HepG2 (cell line): ENCODE data around the gene RIMBP2. TPM values are rescaled to one million over a fixed set of nuclear protein-coding genes. Genes with fewer than 3 reads are reported as not detected.

Source experiments
- ATAC-seq: fragments of 200-7000 bp; cut with Tn5 transposase; 3 replicates; pipeline ENCODE4 v1.9.1; 2020; ENCODE audit warnings: mild to moderate bottlenecking, moderate library complexity
- BruUV-seq: library from RNA; stranded (reverse); fragments of 400-500 nt; replicated peaks from 2 replicates; lab custom pipeline; 2021; lab: Mats Ljungman, UMichigan
- CTCF ChIA-PET: fragments of 300-600 bp; formaldehyde crosslinking; extraction: SDS; loops from one replicate; lab custom pipeline; 2021; ENCODE audit warnings: low total read pairs, inconsistent platforms, low intra/inter-chr PET ratio; lab: Yijun Ruan, JAX
- POLR2A ChIA-PET: fragments of 350-600 bp; sonication (Branson Sonifier 250); formaldehyde crosslinking; loops from one replicate; lab custom pipeline; 2020; ENCODE audit warnings: antibody characterized with exemption, inconsistent platforms; lab: Yijun Ruan, JAX
- DNase-seq: peaks from one replicate; pipeline ENCODE4 v3.0.0-alpha.2; 2015; ENCODE audit warnings: low spot score
- FAIRE-seq: peaks from 3 replicates; lab custom pipeline; 2011; peaks lifted over from hg19 to GRCh38; lab: Jason Lieb, UNC
- H2AFZ ChIP-seq: one replicate; pipeline ENCODE4 v1.6.1; 2011; ENCODE audit warnings: low read length, inconsistent platforms
- H3K27ac ChIP-seq: fragments of 300-600 bp; 3 replicates; pipeline ENCODE4 v1.8.0; 2011; ENCODE audit warnings: mixed run types, mild to moderate bottlenecking, mixed read lengths, low read length, inconsistent platforms; ENCODE audit not compliant: insufficient read depth; ENCODE audit errors: extremely low read length
- H3K27me3 ChIP-seq, 2 experiments: fragments of 200-600 bp in 1 of 2; 2 replicates in 1 of 2; 3 replicates in 1 of 2; pipeline versions ENCODE4 v1.6.0 to v1.8.0; 2011; ENCODE audit warnings: low read length in 2 of 2, mild to moderate bottlenecking in 2 of 2, moderate library complexity in 2 of 2, inconsistent platforms in 1 of 2; ENCODE audit not compliant: insufficient read depth in 2 of 2, control insufficient read depth in 1 of 2
- H3K36me3 ChIP-seq, 2 experiments: fragments of 200-600 bp in 1 of 2; replicated peaks in 1 of 2; 2 replicates in 1 of 2; 3 replicates in 1 of 2; pipeline versions ENCODE4 v1.5.1 to v1.8.0; 2011; ENCODE audit warnings: low read length in 2 of 2, inconsistent platforms in 1 of 2; ENCODE audit not compliant: insufficient read depth in 2 of 2, control insufficient read depth in 1 of 2
- H3K4me1 ChIP-seq: 2 replicates; pipeline ENCODE4 v1.5.1; 2012; ENCODE audit warnings: low read length, inconsistent platforms; ENCODE audit not compliant: insufficient read depth
- H3K4me2 ChIP-seq: 2 replicates; pipeline ENCODE4 v1.6.0; 2011; ENCODE audit warnings: low read depth, low read length, inconsistent platforms
- H3K4me3 ChIP-seq, 3 experiments: fragments of 200-600 bp in 1 of 3; sonication (generic), shearing (Covaris generic) in 1 of 3; replicated peaks in 1 of 3; 2 replicates each; pipeline ENCODE4 v1.5.1; 2011 to 2016; ENCODE audit warnings: low read length in 3 of 3, inconsistent platforms in 2 of 3, low read depth in 2 of 3, mild to moderate bottlenecking in 2 of 3, control low read depth in 1 of 3, mixed read lengths in 1 of 3; ENCODE audit not compliant: insufficient read depth in 1 of 3
- H3K79me2 ChIP-seq: one replicate; pipeline ENCODE4 v1.6.1; 2011; ENCODE audit warnings: low read length, inconsistent platforms; ENCODE audit not compliant: insufficient read depth
- H3K9ac ChIP-seq: 2 replicates; pipeline ENCODE4 v1.6.0; 2011; ENCODE audit warnings: mild to moderate bottlenecking, low read depth, low read length, inconsistent platforms; ENCODE audit not compliant: insufficient read depth
- H3K9me3 ChIP-seq: 2 replicates; pipeline ENCODE4 v1.5.1; 2012; ENCODE audit warnings: mild to moderate bottlenecking, low read length
- H4K20me1 ChIP-seq: 2 replicates; pipeline ENCODE4 v1.6.0; 2011; ENCODE audit warnings: inconsistent platforms, mild to moderate bottlenecking, low read length, moderate library complexity; ENCODE audit not compliant: insufficient read depth
- AGO2 ChIP-seq: fragments of 200-400 bp; formaldehyde crosslinking; optimal IDR thresholded peaks from 2 replicates; pipeline ENCODE3; 2017; ENCODE audit warnings: mild to moderate bottlenecking, low read depth, low read length, moderate library complexity
- FOXK1 ChIP-seq: sonication (generic); formaldehyde crosslinking; IDR thresholded peaks from 2 replicates; pipeline ENCODE4 v1.4.0; 2020; ENCODE audit warnings: low read depth, missing genetic modification reagents, borderline replicate concordance
- FOXO1 ChIP-seq: sonication (generic); formaldehyde crosslinking; IDR thresholded peaks from 2 replicates; pipeline ENCODE4 v1.4.0; 2020; ENCODE audit warnings: missing genetic modification reagents
- HDAC1 ChIP-seq: sonication (generic); formaldehyde crosslinking; IDR thresholded peaks from 2 replicates; pipeline ENCODE4 v1.5.1; 2020; ENCODE audit warnings: mild to moderate bottlenecking, missing genetic modification reagents
- HOXD1 ChIP-seq: sonication (generic); formaldehyde crosslinking; IDR thresholded peaks from 2 replicates; pipeline ENCODE4 v1.5.0; 2020; ENCODE audit warnings: missing genetic modification reagents
- NFIB ChIP-seq: sonication (generic); formaldehyde crosslinking; IDR thresholded peaks from 2 replicates; pipeline ENCODE4 v1.9.0; 2021; ENCODE audit warnings: missing genetic modification reagents, mild to moderate bottlenecking, borderline replicate concordance
- PRPF4 ChIP-seq: fragments of 200-400 bp; formaldehyde crosslinking; IDR thresholded peaks from 2 replicates; pipeline ENCODE4 v1.6.1; 2016; ENCODE audit warnings: low read length, low read depth; ENCODE audit not compliant: poor library complexity, severe bottlenecking
- SIX4 ChIP-seq: sonication (generic); formaldehyde crosslinking; IDR thresholded peaks from 2 replicates; pipeline ENCODE4 v1.4.0; 2020; ENCODE audit warnings: missing genetic modification reagents
- SRY ChIP-seq: sonication (generic); formaldehyde crosslinking; IDR thresholded peaks from 2 replicates; pipeline ENCODE4 v1.8.0; 2022; ENCODE audit warnings: mild to moderate bottlenecking, missing genetic modification reagents
- THAP11 ChIP-seq: IDR thresholded peaks from 2 replicates; pipeline ENCODE4 v1.6.1; 2016; ENCODE audit warnings: missing biosample characterization, missing genetic modification reagents
- ZEB1 ChIP-seq: IDR thresholded peaks from 2 replicates; pipeline ENCODE4 v1.6.1; 2012; ENCODE audit warnings: mild to moderate bottlenecking, low read depth, inconsistent platforms; ENCODE audit not compliant: insufficient replicate concordance
- ZNF230 ChIP-seq: sonication (generic); formaldehyde crosslinking; IDR thresholded peaks from 2 replicates; pipeline ENCODE4 v1.4.0; 2020; ENCODE audit warnings: mild to moderate bottlenecking, missing genetic modification reagents
- ZNF430 ChIP-seq: sonication (generic); formaldehyde crosslinking; IDR thresholded peaks from 2 replicates; pipeline ENCODE4 v1.9.0; 2021; ENCODE audit warnings: mild to moderate bottlenecking, missing genetic modification reagents
- ZNF468 ChIP-seq: sonication (generic); formaldehyde crosslinking; IDR thresholded peaks from 2 replicates; pipeline ENCODE4 v1.8.0; 2022; ENCODE audit warnings: mild to moderate bottlenecking, moderate library complexity, missing genetic modification reagents
- ZNF670 ChIP-seq: sonication (generic); formaldehyde crosslinking; IDR thresholded peaks from 2 replicates; pipeline ENCODE4 v1.8.0; 2022; ENCODE audit warnings: mild to moderate bottlenecking, missing genetic modification reagents, borderline replicate concordance
- WGBS: methylation state at CpG from one replicate; pipeline ENCODE4 v1.1.6; 2017; ENCODE audit warnings: low lambda C conversion rate; 5-methylcytosine and 5-hydroxymethylcytosine counted together
- in situ Hi-C: cut with HindIII; loops from 2 replicates; pipeline ENCODE4 v1.10.0; 2017; ENCODE audit warnings: low pct_unique_long_range_greater_than_20kb; ENCODE audit not compliant: extremely low pct_ligation_motif_present
- intact Hi-C: fragments of 100-400 bp; cut with micrococcal nuclease; formaldehyde crosslinking; loops from one replicate; pipeline ENCODE4 v1.10.0; 2022; ENCODE audit not compliant: unreplicated experiment
- polyA plus RNA-seq, 8 experiments: library from polyadenylated mRNA; depleted of rRNA in 3 of 8; stranded (reverse) in 7 of 8; unstranded in 1 of 8; fragments of >200 nt; fragmentation: Illumina TruSeq in 4 of 8; extraction: Trizol in 4 of 8; gene quantifications; 2 replicates each; pipeline versions ENCODE4 v1.2.1 to v1.2.3, GENCODE V29; 2011 to 2016; ENCODE audit warnings: low read depth in 4 of 8, missing spikeins in 1 of 8, mixed read lengths in 1 of 8; ENCODE audit not compliant: insufficient read depth in 1 of 8
- total RNA-seq, 5 experiments: library from RNA; depleted of rRNA; stranded (reverse); fragments of >200 nt; fragmentation: Illumina TruSeq; extraction: Trizol; gene quantifications; 2 replicates each; pipeline ENCODE4 v1.2.3, GENCODE V29; 2016; ENCODE audit warnings: low read depth in 1 of 5
- TF ChIP-seq, protein P1 (sequence below): sonication (generic); formaldehyde crosslinking; IDR thresholded peaks from 2 replicates; pipeline ENCODE4 v1.4.0; 2020; ENCODE audit warnings: missing genetic modification reagents, mild to moderate bottlenecking, borderline replicate concordance
- TF ChIP-seq, protein P2 (sequence below): sonication (generic); formaldehyde crosslinking; IDR thresholded peaks from 2 replicates; pipeline ENCODE4 v1.8.0; 2022; ENCODE audit warnings: low read depth, missing genetic modification reagents
- TF ChIP-seq, protein P3 (sequence below): sonication (generic); formaldehyde crosslinking; IDR thresholded peaks from 2 replicates; pipeline ENCODE4 v1.8.0; 2023; ENCODE audit warnings: mild to moderate bottlenecking, missing genetic modification reagents

RIMBP2 gene
- total and polyA plus RNA-seq, 2 of the 13 experiments (the other 11 are each of a cell fraction or from before 2014, with no cell fraction given), result 0.03 TPM; not detected in 1

DNA sequence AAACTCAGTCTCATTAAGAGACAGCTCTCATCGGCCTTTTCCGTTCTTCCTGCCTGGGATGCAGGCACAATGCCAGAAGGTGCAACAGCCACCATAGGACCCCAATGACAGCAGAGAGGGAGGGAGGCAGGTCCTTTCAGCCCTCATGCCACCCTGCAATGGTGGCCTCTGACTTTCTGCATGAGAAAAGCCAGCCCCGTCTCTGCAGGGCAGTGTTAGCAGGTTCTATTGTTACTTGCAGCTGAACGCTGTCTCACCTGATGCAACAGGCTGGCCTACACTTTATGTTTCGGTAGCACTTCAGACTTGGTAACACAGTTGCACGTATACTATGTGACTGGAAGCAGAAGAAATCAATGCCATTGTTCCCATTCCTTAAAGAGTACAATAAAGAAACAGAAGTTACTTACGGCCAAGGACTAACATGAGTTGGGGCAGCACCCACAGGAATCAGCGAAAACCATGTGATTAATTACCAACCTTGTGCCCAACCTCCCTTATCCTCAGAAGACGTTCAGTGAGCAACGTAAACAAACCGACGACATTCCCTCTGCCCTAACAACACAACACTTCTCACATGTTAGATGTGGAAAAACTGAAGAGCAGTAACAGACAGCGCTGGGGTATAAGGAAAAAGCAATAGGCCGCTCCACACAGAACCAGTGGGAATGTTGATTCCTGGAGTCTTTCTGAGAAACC is 102.1 kb downstream of the RIMBP2 start:
- Histone ChIP-seq H3K9me3 (no peaks in the 10 kb centered on the region), H3K4me2 (no peak overlapping the region), H3K27ac (no peak overlapping the region), H3K4me3 (no peak overlapping the region), H3K4me1 (no peaks in the 10 kb centered on the region), H3K36me3 (no peaks in the 10 kb centered on the region), H3K79me2 (no peaks in the 10 kb centered on the region), H4K20me1 (no peaks in the 10 kb centered on the region), H3K27me3 (peaks cover 4 to 61% of the 10 kb centered on the region in 2 experiments; a peak in 4 of 5 replicates), H2AFZ (no peak overlapping the region), H3K9ac (no peak overlapping the region)
- WGBS, result 37% methylated on average over 14 of the region's 14 CpGs
- TF ChIP-seq PRPF4 (no peak), ZNF468 (CRISPR knock-in tag) (no peak), FOXK1 (no peak), ZNF670 (no peak), SIX4 (no peak), AGO2 (no peak), FOXO1 (CRISPR knock-in tag) (no peak), THAP11 (CRISPR knock-in tag) (no peak), SRY (CRISPR knock-in tag) (no peak), NFIB (no peak), ZEB1 (no peak), HOXD1 (CRISPR knock-in tag) (no peak), ZNF430 (CRISPR knock-in tag) (no peak), HDAC1 (CRISPR knock-in tag) (no peak), ZNF230 (no peak)
- TF ChIP-seq, protein P1, sequence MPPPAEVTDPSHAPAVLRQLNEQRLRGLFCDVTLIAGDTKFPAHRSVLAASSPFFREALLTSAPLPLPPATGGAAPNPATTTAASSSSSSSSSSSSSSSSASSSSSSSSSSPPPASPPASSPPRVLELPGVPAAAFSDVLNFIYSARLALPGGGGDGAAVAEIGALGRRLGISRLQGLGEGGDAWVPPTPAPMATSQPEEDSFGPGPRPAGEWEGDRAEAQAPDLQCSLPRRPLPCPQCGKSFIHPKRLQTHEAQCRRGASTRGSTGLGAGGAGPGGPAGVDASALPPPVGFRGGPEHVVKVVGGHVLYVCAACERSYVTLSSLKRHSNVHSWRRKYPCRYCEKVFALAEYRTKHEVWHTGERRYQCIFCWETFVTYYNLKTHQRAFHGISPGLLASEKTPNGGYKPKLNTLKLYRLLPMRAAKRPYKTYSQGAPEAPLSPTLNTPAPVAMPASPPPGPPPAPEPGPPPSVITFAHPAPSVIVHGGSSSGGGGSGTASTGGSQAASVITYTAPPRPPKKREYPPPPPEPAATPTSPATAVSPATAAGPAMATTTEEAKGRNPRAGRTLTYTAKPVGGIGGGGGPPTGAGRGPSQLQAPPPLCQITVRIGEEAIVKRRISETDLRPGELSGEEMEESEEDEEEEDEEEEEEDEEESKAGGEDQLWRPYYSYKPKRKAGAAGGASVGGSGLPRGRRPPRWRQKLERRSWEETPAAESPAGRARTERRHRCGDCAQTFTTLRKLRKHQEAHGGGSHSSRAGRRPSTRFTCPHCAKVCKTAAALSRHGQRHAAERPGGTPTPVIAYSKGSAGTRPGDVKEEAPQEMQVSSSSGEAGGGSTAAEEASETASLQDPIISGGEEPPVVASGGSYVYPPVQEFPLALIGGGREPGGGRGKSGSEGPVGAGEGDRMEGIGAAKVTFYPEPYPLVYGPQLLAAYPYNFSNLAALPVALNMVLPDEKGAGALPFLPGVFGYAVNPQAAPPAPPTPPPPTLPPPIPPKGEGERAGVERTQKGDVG (CRISPR knock-in tag), result no peak
- TF ChIP-seq, protein P2, sequence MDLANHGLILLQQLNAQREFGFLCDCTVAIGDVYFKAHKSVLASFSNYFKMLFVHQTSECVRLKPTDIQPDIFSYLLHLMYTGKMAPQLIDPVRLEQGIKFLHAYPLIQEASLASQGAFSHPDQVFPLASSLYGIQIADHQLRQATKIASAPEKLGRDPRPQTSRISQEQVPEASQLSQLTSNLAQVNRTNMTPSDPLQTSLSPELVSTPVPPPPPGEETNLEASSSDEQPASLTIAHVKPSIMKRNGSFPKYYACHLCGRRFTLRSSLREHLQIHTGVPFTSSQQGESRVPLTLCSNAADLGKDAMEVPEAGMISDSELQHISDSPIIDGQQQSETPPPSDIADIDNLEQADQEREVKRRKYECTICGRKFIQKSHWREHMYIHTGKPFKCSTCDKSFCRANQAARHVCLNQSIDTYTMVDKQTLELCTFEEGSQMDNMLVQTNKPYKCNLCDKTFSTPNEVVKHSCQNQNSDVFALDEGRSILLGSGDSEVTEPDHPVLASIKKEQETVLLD (CRISPR knock-in tag), result no peak
- TF ChIP-seq, protein P3, sequence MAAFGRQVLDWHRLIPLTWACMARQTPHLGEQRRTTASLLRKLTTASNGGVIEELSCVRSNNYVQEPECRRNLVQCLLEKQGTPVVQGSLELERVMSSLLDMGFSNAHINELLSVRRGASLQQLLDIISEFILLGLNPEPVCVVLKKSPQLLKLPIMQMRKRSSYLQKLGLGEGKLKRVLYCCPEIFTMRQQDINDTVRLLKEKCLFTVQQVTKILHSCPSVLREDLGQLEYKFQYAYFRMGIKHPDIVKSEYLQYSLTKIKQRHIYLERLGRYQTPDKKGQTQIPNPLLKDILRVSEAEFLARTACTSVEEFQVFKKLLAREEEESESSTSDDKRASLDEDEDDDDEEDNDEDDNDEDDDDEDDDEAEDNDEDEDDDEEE (CRISPR knock-in tag), result no peak
- no peak for DNase-seq
- in situ Hi-C loops (no loop called here), intact Hi-C loops (no loop called here)
- CTCF ChIA-PET, result no interaction called here
- POLR2A ChIA-PET, result no interaction called here
- BruUV-seq, result no TSS peak
- no peak for ATAC-seq
- no peak for FAIRE-seq
